ENCODE measurements around the gene IL1RL1. TPM values are rescaled to one million over a fixed set of nuclear protein-coding genes. Genes with fewer than 3 reads are reported as not detected.

Gene IL1RL1
- total RNA-seq, 4 donors from 2014 or later, result 4.0 to 47.2 (median 15.9) TPM

DNA sequence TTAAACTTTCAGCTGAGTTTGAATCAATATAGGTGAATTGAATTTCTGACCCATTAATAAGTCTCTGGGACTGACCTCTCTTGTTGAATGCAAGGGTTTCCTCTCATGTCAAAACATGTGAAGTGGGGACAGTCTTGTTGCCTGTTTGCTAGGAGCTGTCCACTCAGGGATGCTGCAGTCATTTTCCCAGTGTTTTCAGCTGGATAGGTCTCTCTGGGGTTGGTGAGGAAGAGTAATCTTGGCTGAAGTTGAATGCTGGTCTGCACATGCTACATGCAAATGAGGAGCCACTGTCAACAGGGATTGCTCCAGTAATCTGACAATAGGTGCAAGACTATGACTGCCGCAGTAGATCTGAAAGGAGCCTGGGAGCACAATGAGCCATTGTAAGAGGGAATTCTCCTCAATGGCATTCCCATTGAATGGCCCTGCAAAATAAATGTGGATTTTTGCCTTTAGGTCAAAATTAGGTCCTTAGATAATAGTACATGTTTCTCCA is 34.1 kb upstream of the IL1RL1 start:
- TF ChIP-seq POLR2A (IDR thresholded peaks at IDR 0.05), result no peak
- TF ChIP-seq, protein P1, sequence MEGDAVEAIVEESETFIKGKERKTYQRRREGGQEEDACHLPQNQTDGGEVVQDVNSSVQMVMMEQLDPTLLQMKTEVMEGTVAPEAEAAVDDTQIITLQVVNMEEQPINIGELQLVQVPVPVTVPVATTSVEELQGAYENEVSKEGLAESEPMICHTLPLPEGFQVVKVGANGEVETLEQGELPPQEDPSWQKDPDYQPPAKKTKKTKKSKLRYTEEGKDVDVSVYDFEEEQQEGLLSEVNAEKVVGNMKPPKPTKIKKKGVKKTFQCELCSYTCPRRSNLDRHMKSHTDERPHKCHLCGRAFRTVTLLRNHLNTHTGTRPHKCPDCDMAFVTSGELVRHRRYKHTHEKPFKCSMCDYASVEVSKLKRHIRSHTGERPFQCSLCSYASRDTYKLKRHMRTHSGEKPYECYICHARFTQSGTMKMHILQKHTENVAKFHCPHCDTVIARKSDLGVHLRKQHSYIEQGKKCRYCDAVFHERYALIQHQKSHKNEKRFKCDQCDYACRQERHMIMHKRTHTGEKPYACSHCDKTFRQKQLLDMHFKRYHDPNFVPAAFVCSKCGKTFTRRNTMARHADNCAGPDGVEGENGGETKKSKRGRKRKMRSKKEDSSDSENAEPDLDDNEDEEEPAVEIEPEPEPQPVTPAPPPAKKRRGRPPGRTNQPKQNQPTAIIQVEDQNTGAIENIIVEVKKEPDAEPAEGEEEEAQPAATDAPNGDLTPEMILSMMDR (IDR thresholded peaks at IDR 0.05), result no peak
- Histone ChIP-seq H3K27me3 (no peaks in the 10 kb centered on the region), H3K4me3 (no peak overlapping the region), H3K4me1 (no peaks in the 10 kb centered on the region), H3K27ac (no peak overlapping the region), H3K36me3 (no peaks in the 10 kb centered on the region), H3K9me3 (no peaks in the 10 kb centered on the region)
- DNase-seq, result no peak

- Histone ChIP-seq H3K9me3 (no peaks in the 10 kb centered on the region), H3K4me1 (no peaks in the 10 kb centered on the region), H3K4me3 (no peak overlapping the region), H3K36me3 (no peaks in the 10 kb centered on the region), H3K27me3 (no peaks in the 10 kb centered on the region), H3K27ac (no peak overlapping the region)
- TF ChIP-seq POLR2A (IDR thresholded peaks at IDR 0.05), result no peak
- TF ChIP-seq, protein P1 (IDR thresholded peaks at IDR 0.05), result no peak
- DNase-seq, result no peak
These were observed 32.5 kb upstream of the IL1RL1 start for GRCh38 chr2:102278720-102279390.

GRCh38 chr2:102279391-102279735 is 32.0 kb upstream of the IL1RL1 start:
- no peak overlapping the region for H3K27ac ChIP-seq
- TF ChIP-seq, protein P1 (IDR thresholded peaks at IDR 0.05), result no peak
- no peak for TF ChIP-seq POLR2A (IDR thresholded peaks at IDR 0.05)

DNA sequence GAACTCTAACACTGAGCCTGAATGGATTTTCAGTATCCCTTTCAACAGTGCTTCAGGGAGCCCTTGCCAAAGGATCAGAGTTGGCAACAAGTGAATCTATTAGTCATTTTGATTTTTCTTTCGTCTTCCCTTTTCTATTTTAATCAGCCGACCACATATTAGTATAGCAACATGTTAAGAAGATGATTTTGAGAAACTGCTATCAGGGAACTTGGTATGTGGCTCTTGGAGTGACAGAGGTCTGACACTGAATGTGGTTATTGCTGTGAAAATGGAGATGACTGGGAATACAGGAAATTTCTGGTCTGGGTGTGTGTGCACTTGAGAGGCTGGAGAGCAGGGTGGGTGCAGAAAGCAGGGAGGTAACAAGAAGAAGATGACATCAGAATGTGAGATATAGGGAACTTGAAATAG is 28.7 kb upstream of the IL1RL1 start:
- Histone ChIP-seq H3K36me3 (no peaks in the 10 kb centered on the region), H3K27me3 (no peaks in the 10 kb centered on the region), H3K9me3 (no peaks in the 10 kb centered on the region), H3K27ac (no peak overlapping the region), H3K4me1 (no peaks in the 10 kb centered on the region), H3K4me3 (no peak overlapping the region)
- DNase-seq, result no peak
- no peak for TF ChIP-seq POLR2A (IDR thresholded peaks at IDR 0.05)
- TF ChIP-seq, protein P1 (IDR thresholded peaks at IDR 0.05), result no peak

More at GRCh38 chr2:102279391-102279735, 32.0 kb upstream of the IL1RL1 start:
- no peak overlapping the region for H3K4me3 ChIP-seq
- no peaks in the 10 kb centered on the region for H3K27me3 ChIP-seq
- no peaks in the 10 kb centered on the region for H3K36me3 ChIP-seq
- H3K9me3 ChIP-seq, result no peaks in the 10 kb centered on the region
- no peak for DNase-seq
- no peaks in the 10 kb centered on the region for H3K4me1 ChIP-seq

DNA sequence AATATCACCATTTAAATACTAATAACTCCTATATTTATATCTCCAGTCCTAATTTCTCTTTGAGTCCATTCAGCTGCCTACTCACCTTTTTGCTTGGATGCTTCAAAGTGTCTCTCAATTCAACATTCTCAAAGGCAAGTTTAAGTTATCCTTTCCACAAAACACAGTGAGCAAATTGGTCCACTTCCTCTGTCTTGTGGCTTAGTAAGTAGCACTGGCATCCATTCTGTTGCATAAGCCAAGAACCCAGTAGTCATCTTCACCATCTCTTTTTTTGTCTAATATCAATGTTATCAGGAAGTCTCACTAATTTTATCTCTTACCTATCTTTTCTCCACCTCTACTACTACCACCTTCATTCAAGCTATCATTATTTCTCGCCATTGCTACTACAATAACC is 27.4 kb upstream of the IL1RL1 start:
- TF ChIP-seq POLR2A (IDR thresholded peaks at IDR 0.05), result no peak
- TF ChIP-seq, protein P1 (IDR thresholded peaks at IDR 0.05), result no peak
- H3K4me3 ChIP-seq, result no peak overlapping the region
- H3K27me3 ChIP-seq, result no peaks in the 10 kb centered on the region
- no peaks in the 10 kb centered on the region for H3K36me3 ChIP-seq
- no peaks in the 10 kb centered on the region for H3K9me3 ChIP-seq
- H3K27ac ChIP-seq, result no peak overlapping the region
- no peaks in the 10 kb centered on the region for H3K4me1 ChIP-seq
- no peak for DNase-seq

All from Peyer's patch (tissue), 4 donors.